ENCODE results near the gene GREM1.

DNA sequence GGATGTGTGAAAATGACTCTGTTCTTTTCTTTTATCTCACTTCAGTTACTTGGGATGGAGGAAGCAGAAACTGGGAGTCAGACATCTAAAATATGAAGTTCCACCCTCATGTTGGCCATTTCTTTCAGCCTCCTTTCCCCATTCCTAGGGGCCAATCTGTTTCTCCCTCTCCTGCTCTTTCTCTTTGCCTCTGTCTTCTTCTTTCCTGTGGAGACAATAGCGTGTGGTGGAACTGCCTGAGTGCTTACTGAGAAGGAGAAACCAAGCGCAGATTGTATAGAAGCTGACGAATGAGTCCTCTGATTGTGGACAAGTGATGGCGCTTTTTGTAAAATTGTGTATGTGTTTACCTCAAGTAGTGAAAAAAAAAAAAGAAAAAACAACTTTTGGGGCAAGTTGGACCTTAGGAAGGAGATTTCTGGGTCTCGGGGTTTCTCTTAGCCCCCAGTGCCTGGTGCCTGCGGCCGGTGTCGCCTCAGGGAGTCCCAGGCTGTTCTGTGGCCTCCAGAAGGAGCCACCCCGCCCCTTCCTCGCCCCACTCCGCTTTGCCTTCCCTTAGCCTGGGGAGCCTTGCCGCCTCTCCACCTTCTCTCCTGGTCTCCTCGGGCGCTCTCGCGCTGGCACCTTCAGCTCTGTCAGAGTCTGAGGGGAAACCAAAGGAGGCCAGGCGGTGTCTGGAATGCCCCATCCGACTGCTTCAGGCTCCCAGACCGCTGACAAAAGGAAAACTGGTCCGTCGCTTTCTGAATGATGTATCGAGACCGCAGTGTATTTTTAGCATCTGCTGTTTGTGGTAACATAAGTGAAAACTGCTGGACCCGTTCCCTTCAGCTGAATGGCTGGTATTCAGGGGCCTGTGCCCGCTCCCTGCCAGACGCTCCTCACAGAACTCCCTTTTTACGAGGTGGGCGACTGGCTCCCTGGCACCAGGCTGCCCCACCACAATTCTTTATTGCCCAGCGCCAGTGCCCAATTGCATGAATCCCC lies 46.2 kb upstream of the GREM1 start:
- TF ChIP-seq NRF1 (IDR thresholded peaks at IDR 0.05; ENCODE audit: low read depth, low read length) (no peak), SIN3A (IDR thresholded peaks at IDR 0.05; ENCODE audit: borderline replicate concordance, low read depth, low read length) (no peak), FOXJ3 (CRISPR knock-in tag; IDR thresholded peaks at IDR 0.05) (no peak), POLR2AphosphoS5 (IDR thresholded peaks at IDR 0.05; ENCODE audit: low read depth, low read length) (no peak), TCF12 (IDR thresholded peaks at IDR 0.05) (no peak), NFIC (IDR thresholded peaks at IDR 0.05; ENCODE audit: borderline replicate concordance) (no peak), RAD21 (IDR thresholded peaks at IDR 0.05; ENCODE audit: low read length) (no peak), RFX5 (IDR thresholded peaks at IDR 0.05; ENCODE audit: low read length) (no peak), FOXM1 (IDR thresholded peaks at IDR 0.05; ENCODE audit: low read depth) (no peak)
- TF ChIP-seq, protein P1, sequence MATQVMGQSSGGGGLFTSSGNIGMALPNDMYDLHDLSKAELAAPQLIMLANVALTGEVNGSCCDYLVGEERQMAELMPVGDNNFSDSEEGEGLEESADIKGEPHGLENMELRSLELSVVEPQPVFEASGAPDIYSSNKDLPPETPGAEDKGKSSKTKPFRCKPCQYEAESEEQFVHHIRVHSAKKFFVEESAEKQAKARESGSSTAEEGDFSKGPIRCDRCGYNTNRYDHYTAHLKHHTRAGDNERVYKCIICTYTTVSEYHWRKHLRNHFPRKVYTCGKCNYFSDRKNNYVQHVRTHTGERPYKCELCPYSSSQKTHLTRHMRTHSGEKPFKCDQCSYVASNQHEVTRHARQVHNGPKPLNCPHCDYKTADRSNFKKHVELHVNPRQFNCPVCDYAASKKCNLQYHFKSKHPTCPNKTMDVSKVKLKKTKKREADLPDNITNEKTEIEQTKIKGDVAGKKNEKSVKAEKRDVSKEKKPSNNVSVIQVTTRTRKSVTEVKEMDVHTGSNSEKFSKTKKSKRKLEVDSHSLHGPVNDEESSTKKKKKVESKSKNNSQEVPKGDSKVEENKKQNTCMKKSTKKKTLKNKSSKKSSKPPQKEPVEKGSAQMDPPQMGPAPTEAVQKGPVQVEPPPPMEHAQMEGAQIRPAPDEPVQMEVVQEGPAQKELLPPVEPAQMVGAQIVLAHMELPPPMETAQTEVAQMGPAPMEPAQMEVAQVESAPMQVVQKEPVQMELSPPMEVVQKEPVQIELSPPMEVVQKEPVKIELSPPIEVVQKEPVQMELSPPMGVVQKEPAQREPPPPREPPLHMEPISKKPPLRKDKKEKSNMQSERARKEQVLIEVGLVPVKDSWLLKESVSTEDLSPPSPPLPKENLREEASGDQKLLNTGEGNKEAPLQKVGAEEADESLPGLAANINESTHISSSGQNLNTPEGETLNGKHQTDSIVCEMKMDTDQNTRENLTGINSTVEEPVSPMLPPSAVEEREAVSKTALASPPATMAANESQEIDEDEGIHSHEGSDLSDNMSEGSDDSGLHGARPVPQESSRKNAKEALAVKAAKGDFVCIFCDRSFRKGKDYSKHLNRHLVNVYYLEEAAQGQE (IDR thresholded peaks at IDR 0.05; ENCODE audit: low read depth, low read length): no peak
- TF ChIP-seq, protein P2, sequence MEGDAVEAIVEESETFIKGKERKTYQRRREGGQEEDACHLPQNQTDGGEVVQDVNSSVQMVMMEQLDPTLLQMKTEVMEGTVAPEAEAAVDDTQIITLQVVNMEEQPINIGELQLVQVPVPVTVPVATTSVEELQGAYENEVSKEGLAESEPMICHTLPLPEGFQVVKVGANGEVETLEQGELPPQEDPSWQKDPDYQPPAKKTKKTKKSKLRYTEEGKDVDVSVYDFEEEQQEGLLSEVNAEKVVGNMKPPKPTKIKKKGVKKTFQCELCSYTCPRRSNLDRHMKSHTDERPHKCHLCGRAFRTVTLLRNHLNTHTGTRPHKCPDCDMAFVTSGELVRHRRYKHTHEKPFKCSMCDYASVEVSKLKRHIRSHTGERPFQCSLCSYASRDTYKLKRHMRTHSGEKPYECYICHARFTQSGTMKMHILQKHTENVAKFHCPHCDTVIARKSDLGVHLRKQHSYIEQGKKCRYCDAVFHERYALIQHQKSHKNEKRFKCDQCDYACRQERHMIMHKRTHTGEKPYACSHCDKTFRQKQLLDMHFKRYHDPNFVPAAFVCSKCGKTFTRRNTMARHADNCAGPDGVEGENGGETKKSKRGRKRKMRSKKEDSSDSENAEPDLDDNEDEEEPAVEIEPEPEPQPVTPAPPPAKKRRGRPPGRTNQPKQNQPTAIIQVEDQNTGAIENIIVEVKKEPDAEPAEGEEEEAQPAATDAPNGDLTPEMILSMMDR (IDR thresholded peaks at IDR 0.05): no peak
- TF ChIP-seq, protein P3, sequence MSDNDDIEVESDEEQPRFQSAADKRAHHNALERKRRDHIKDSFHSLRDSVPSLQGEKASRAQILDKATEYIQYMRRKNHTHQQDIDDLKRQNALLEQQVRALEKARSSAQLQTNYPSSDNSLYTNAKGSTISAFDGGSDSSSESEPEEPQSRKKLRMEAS (IDR thresholded peaks at IDR 0.05; ENCODE audit: low read depth): no peak

All from SK-N-SH (cell line).